ENCODE results near the gene AFP. TPM values are rescaled to one million over a fixed set of nuclear protein-coding genes. Genes with fewer than 3 reads are reported as not detected.

Gene AFP
- total and polyA plus RNA-seq, 2 of the 8 experiments (the other 6 are each of a cell fraction or from before 2014, with no cell fraction given), result 6.1 to 10.4 TPM

DNA sequence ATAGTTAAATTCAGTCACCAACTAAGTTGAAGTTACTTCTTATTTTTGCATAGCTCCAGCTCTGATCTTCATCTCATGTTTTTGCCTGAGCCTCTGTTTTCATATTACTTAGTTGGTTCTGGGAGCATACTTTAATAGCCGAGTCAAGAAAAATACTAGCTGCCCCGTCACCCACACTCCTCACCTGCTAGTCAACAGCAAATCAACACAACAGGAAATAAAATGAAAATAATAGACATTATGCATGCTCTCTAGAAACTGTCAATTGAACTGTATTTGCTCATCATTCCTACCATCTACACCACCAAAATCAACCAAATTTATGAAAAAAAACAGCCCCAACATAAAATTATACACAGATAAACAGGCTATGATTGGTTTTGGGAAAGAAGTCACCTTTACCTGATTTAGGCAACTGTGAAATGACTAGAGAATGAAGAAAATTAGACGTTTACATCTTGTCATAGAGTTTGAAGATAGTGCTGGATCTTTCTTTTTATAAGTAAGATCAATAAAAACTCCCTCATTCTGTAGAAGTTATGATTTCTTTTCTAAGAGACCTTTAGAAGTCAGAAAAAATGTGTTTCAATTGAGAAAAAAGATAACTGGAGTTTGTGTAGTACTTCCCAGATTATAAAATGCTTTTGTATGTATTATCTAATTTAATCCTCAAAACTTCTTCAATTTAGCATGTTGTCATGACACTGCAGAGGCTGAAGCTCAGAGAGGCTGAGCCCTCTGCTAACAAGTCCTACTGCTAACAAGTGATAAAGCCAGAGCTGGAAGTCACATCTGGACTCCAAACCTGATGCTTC, 24.9 kb upstream of the AFP start:
- DNase-seq (ENCODE audit: low read depth in 1 of 2, low spot score in 2 of 2), result no peak
- Histone ChIP-seq H3K23me2 (ENCODE audit: low read depth, low read length) (no peaks in the 10 kb centered on the region), H3K4me3 (ENCODE audit: extremely low read depth in 1 of 4, insufficient read depth in 2 of 4, low read depth in 3 of 4, low read length in 4 of 4) (no peak overlapping the region), H3K9me3 (ENCODE audit: insufficient read depth in 2 of 2, low read depth in 1 of 2, low read length in 1 of 2) (no peaks in the 10 kb centered on the region), H3K79me1 (ENCODE audit: low read depth, low read length) (no peaks in the 10 kb centered on the region), H3K14ac (ENCODE audit: insufficient read length) (no peak overlapping the region), H2BK12ac (ENCODE audit: low read depth, low read length) (no peak overlapping the region), H4K20me1 (replicated peaks in 1 of 2; ENCODE audit: control insufficient read depth in 1 of 2, insufficient read depth in 2 of 2, low read length in 2 of 2) (no peaks in the 10 kb centered on the region), H4K91ac (replicated peaks; ENCODE audit: insufficient read length, low read length) (no peak overlapping the region), H3K36me3 (ENCODE audit: control insufficient read depth in 2 of 4, insufficient read depth in 4 of 4, low read length in 3 of 4) (no peaks in the 10 kb centered on the region), H3K4me2 (ENCODE audit: insufficient read depth in 1 of 2, low read depth in 2 of 2, low read length in 2 of 2) (no peak overlapping the region), H3K4me1 (replicated peaks in 1 of 4; ENCODE audit: control insufficient read depth in 3 of 4, insufficient read depth in 4 of 4, low read length in 3 of 4) (peaks cover 0 to 8% (median 1%) of the 10 kb centered on the region in 4 experiments; a peak in 3 of 7 replicates), H2AK5ac (ENCODE audit: low read depth, low read length) (no peak overlapping the region), H3K18ac (ENCODE audit: extremely low read depth, low read length) (no peak overlapping the region), H3K27ac (ENCODE audit: low read depth, low read length) (no peak overlapping the region), H3K27me3 (replicated peaks in 1 of 4; ENCODE audit: control insufficient read depth in 3 of 4, extremely low read depth in 1 of 4, insufficient read depth in 3 of 4, low read length in 3 of 4) (no peaks in the 10 kb centered on the region), H3K79me2 (ENCODE audit: control insufficient read depth in 1 of 2, insufficient read depth in 2 of 2, low read length in 2 of 2) (no peaks in the 10 kb centered on the region), H2AFZ (ENCODE audit: low read length) (no peak overlapping the region), H4K8ac (ENCODE audit: extremely low read depth, insufficient read depth, low read length) (no peak overlapping the region), H3K56ac (replicated peaks; ENCODE audit: insufficient read length, low read depth, low read length) (no peak overlapping the region), H2BK120ac (replicated peaks; ENCODE audit: low read depth, low read length) (no peak overlapping the region), H4K5ac (ENCODE audit: insufficient read length, low read depth, low read length) (no peak overlapping the region), H3K9ac (replicated peaks in 1 of 4; ENCODE audit: extremely low read depth in 1 of 4, low read depth in 3 of 4, low read length in 3 of 4) (no peak overlapping the region), H2BK5ac (ENCODE audit: low read depth, low read length) (no peak overlapping the region), H2BK15ac (ENCODE audit: low read length) (no peak overlapping the region), H3K23ac (ENCODE audit: insufficient read length) (no peak overlapping the region), H2BK20ac (ENCODE audit: low read length) (no peak overlapping the region), H3K4ac (replicated peaks; ENCODE audit: insufficient read length, low read depth, low read length) (no peak overlapping the region)
- ChIA-PET POLR2A (ENCODE audit: partially characterized antibody) (no interaction called here), CTCF (ENCODE audit: partially characterized antibody) (interaction anchor here (0.8 to 2.2 kb wide), 4 partner anchors 17 to 35 kb away, joined by 3 to 5 read pairs (median 4); no protein-coding TSS in a partner anchor)
- no peak for FAIRE-seq
- 69% methylated on average over 3 of the region's 3 CpGs; no CpG with 5 or more reads in 1 of the 2 experiments for WGBS, 2 experiments (ENCODE audit: extremely low coverage in 1 of 2, insufficient coverage in 1 of 2, insufficient read length in 1 of 2, insufficient replicate concordance in 2 of 2, low coverage in 1 of 2, low lambda C conversion rate in 2 of 2, missing lambda C conversion rate in 1 of 2)
- TF ChIP-seq EGR1 (IDR thresholded peaks at IDR 0.05; ENCODE audit: borderline replicate concordance, low read depth, low read length) (no peak), NRF1 (IDR thresholded peaks at IDR 0.05; ENCODE audit: low read depth, low read length) (no peak), CREB1 (IDR thresholded peaks at IDR 0.05) (no peak), POLR2AphosphoS5 (IDR thresholded peaks at IDR 0.05; ENCODE audit: low read depth, low read length) (no peak), CBX5 (IDR thresholded peaks at IDR 0.05; ENCODE audit: low read depth, low read length) (no peak), SRF (IDR thresholded peaks at IDR 0.05; ENCODE audit: low read depth, low read length) (no peak), GABPA (IDR thresholded peaks at IDR 0.05; ENCODE audit: borderline replicate concordance, insufficient read depth, low read length) (no peak), FOSL1 (IDR thresholded peaks at IDR 0.05; ENCODE audit: insufficient read depth, low read depth, low read length) (no peak), TAF7 (optimal IDR thresholded peaks at IDR 0.05; ENCODE audit: borderline replicate concordance, low read depth, low read length) (no peak), ASH2L (IDR thresholded peaks at IDR 0.05; ENCODE audit: low read length) (no peak), RAD21 (IDR thresholded peaks at IDR 0.05 in 1 of 2, conservative IDR thresholded peaks at IDR 0.05 in 1 of 2; ENCODE audit: low read depth in 2 of 2, low read length in 2 of 2) (no peak), POU5F1 (IDR thresholded peaks at IDR 0.05; ENCODE audit: low read depth, low read length) (no peak), MAFK (IDR thresholded peaks at IDR 0.05; ENCODE audit: low read depth, low read length) (no peak)
